GM12801 (cell line): ENCODE results near the gene MXD4.

Source experiments
- TF ChIP-seq, protein P1 (sequence below): IDR thresholded peaks from one replicate; pipeline ENCODE4 v1.5.1; 2011; ENCODE audit warnings: control low read depth; ENCODE audit not compliant: insufficient read length; ENCODE audit errors: extremely low read depth

MXD4 gene

DNA sequence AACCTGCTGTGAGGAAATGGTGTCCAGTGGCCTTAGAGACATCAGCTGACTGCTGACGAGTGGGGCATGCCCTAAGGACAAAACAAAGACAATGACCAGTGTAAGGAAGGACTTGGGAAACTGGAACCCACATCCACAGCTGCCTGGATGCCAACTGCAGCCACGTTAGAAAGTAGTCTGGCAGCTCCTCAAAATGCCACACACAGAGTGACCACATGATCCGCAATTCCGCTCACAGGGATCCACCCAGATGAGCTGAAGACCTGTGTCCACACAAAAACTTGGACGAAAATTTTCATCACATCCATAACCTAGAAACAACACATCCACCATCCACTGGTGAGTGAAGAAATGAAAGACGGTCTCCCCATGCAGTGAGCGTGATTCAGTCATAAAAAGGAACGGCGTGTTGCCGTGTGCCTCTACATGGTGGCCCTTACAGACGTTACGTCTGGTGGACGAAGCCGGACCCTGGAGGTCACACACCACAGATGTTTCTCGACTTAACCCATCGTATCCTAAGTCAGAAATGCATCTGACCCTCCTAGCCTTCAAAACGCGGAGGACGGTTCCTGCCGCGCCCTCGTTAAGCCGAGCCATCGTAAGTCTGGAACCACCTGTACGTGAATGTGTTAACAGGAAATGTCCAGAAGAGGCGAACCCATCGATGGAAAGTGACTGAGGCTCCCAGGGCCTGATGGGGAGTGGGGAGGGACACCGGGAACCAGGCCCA is 40.6 kb upstream of the MXD4 start:
- TF ChIP-seq, protein P1, sequence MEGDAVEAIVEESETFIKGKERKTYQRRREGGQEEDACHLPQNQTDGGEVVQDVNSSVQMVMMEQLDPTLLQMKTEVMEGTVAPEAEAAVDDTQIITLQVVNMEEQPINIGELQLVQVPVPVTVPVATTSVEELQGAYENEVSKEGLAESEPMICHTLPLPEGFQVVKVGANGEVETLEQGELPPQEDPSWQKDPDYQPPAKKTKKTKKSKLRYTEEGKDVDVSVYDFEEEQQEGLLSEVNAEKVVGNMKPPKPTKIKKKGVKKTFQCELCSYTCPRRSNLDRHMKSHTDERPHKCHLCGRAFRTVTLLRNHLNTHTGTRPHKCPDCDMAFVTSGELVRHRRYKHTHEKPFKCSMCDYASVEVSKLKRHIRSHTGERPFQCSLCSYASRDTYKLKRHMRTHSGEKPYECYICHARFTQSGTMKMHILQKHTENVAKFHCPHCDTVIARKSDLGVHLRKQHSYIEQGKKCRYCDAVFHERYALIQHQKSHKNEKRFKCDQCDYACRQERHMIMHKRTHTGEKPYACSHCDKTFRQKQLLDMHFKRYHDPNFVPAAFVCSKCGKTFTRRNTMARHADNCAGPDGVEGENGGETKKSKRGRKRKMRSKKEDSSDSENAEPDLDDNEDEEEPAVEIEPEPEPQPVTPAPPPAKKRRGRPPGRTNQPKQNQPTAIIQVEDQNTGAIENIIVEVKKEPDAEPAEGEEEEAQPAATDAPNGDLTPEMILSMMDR: no peak

DNA sequence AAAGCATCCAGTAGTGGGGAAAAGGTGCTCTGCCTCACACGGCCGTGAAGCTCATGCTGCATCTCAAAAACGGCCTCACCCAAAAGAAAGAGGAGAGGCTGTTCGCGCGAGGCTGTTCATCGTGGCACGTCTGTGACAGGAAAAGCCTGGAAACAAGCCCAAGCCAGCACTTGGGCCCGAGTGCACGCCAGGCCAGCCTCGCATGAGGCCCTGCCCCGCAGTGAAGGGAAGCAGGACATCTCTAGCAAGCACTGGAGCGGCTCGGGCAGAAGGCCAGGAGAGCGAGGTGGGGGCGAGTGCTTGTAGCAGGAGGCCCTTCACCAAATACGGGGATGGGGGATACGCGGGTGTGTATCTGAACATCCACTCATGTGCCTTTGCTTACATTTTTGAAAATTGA is 39.9 kb upstream of the MXD4 start:
- TF ChIP-seq, protein P1: no peak

DNA sequence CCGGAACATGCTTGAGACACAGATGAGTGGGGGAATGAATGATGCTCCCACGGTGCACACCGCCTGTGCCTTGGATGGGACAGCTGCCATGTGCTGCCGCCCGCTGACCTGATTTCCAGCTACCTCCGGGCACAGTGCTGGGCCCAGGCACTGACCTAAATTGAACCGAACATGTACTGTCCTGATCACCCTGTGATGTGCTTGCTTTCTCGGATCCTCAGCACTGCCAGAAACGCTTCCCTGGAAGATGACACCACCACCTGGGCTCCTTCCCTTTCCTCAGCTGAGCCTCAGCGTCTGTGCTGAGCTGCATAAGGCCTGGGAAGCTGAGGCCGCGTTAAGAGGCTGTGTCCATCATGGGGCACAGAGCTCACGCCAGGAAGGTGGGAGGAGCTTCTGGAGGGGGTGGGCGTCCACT is 39.3 kb upstream of the MXD4 start:
- TF ChIP-seq, protein P1: no peak

DNA sequence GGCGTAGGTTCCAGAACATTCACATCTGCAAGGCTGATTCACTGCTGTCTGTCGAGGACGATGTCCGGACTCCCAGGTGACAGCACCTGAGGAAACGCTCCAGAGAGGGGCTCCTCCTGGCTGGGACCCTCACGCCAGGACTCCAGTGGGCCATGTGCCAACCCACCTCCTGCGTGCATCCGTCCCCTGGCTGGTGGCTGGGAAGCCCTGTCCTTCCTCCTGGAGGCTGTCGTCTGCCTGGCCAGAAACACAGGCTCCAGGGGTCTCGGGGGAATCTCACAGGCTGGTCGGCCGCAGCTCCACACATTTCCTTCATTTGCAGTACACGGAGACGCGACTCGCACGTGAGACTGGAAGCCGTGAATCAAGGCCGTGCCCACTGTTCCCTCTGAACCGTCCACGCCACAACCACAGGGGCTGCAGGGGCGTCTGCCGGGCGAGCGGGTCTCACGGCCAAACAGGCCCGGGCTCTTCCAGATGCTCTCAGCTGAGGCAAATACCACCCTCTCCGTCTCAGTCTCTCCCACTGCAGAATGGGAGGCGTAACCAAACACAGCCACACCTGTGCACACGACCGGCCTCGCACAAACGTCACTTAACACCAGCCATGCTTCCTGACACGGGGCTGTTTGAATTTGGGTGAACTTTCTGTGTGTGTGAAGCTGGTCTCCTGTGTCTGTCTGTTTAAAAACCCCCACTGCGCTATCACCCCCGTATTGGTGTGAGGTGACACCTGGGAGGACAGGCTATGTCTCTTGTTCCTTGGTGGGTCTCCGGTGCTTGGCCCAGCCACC is 38.7 kb upstream of the MXD4 start:
- TF ChIP-seq, protein P1: no peak

DNA sequence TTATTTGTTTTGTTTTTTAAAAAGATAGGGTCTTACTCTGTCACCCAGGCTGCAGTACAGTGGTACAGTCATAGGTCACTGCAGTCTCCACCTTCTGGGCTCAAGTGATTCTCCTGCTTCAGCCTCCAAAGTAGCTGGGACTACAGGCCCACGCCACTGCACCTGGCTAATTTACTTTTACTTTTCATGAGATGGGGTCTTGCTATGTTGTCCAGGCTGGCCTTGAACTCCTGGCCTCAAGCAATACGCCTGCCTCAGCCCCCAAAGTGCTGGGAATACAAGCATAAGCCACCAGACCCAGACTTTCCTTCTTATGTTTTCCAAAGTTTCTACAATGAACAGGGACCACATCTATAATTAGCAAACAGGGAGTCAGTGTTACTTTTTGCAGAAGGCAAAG is 37.9 kb upstream of the MXD4 start:
- TF ChIP-seq, protein P1: no peak

DNA sequence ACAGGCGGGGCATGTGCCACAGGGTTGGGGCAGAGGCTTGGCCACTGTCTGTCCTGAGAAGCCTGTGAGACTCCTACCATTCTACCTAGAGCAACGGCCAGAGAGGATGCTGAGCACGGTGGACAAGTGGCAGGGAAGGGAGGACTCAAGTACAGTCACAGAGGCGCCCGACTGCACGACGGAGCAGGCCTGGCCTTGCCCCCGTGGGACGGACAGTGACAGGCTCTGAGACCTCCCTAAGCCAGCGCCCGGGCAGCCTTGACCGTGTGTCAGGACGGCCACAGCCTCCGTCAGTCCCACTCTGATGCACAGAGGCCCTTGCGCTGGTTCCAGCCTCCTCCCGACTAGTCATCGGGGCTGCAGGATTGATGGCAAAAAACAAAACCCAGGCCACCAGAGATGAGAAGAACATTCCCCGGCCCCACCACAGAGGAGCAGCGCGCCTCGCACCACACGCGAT is 36.7 kb upstream of the MXD4 start:
- TF ChIP-seq, protein P1: no peak

GRCh38 chr4:2297606-2298531 is 36.0 kb upstream of the MXD4 start:
- TF ChIP-seq, protein P1: no peak
